ENCODE results near the gene PRICKLE4. TPM values are rescaled to one million over a fixed set of nuclear protein-coding genes. Genes with fewer than 3 reads are reported as not detected.

Gene PRICKLE4
- not detected for total RNA-seq
- polyA plus RNA-seq: not detected

- DNase-seq: peak in 1 of 5 donors; percentile 13
- peaks cover 19 to 37% (median 19%) of the 10 kb centered on the region in 3 donors for H3K4me1 Mint-ChIP-seq
- Histone ChIP-seq H3K36me3 (ENCODE audit: insufficient read depth, low read length) (peaks cover under 1% of the 10 kb centered on the region), H3K27ac (ENCODE audit: low read depth, low read length) (peak within 1 kb of the TSS; percentile 54), H3K4me3 (ENCODE audit: low read length) (peak within 1 kb of the TSS; percentile 78), H3K4me1 (ENCODE audit: insufficient read depth, low read length) (peaks cover 16% of the 10 kb centered on the region), H3K9me3 (ENCODE audit: low read length) (no peaks in the 10 kb centered on the region), H3K27me3 (ENCODE audit: insufficient read depth, low read length, poor library complexity, severe bottlenecking) (no peaks in the 10 kb centered on the region)
- ChIA-PET POLR2A (interaction anchor here (0.6 to 1.2 kb wide), 2 partner anchors 269 to 434 kb away, joined by 3 read pairs; no protein-coding TSS in a partner anchor), CTCF (interaction anchor here (1.1 to 11.2 kb wide), 3 partner anchors 11 to 324 kb away, joined by 3 to 175 read pairs (median 5); partner anchors contain the start of gene TAF8)
- H3K9me3 Mint-ChIP-seq: no peaks in the 10 kb centered on the region
- H3K27me3 Mint-ChIP-seq: peaks cover 5 to 7% of the 10 kb centered on the region in 2 donors
- H3K4me3 Mint-ChIP-seq: peak within 1 kb of the TSS; percentile 80 to 97 (median 87)
- peaks cover 0 to 12% (median 4%) of the 10 kb centered on the region in 3 donors for H3K36me3 Mint-ChIP-seq
- peak within 1 kb of the TSS in 7 of 8 donors; percentile 31 to 78 (median 63) for H3K27ac Mint-ChIP-seq
These were observed at the start of gene PRICKLE4 for GRCh38 chr6:41780551-41781365. PRICKLE4 (plus strand) TSS chr6:41780782; CDS start chr6:41783474, 2,692 bp downstream.

GRCh38 chr6:41731561-41732086, 49.0 kb upstream of the PRICKLE4 start:
- Histone ChIP-seq H3K36me3 (ENCODE audit: insufficient read depth, low read length) (no peaks in the 10 kb centered on the region), H3K4me3 (ENCODE audit: low read length) (no peak overlapping the region), H3K9me3 (ENCODE audit: low read length) (no peaks in the 10 kb centered on the region), H3K27ac (ENCODE audit: low read depth, low read length) (peak overlapping the region; percentile 35), H3K27me3 (ENCODE audit: insufficient read depth, low read length, poor library complexity, severe bottlenecking) (no peaks in the 10 kb centered on the region), H3K4me1 (ENCODE audit: insufficient read depth, low read length) (peaks cover 53% of the 10 kb centered on the region)
- H3K36me3 Mint-ChIP-seq: peaks cover 0 to 1% (median 0%) of the 10 kb centered on the region in 3 donors
- H3K27ac Mint-ChIP-seq: peak overlapping the region; percentile 43 to 100 (median 88)
- peaks cover 58 to 72% (median 60%) of the 10 kb centered on the region in 3 donors for H3K4me1 Mint-ChIP-seq
- DNase-seq: no peak
- no peaks in the 10 kb centered on the region for H3K9me3 Mint-ChIP-seq
- H3K27me3 Mint-ChIP-seq: no peaks in the 10 kb centered on the region
- H3K4me3 Mint-ChIP-seq: peak overlapping the region in 3 of 7 donors; percentile 5 to 55 (median 51)
- ChIA-PET POLR2A (no interaction called here), CTCF (interaction anchor here (1.2 to 4.9 kb wide), 3 partner anchors 12 to 55 kb away, joined by 3 to 26 read pairs (median 3); partner anchors contain the start of gene TOMM6)

- Mint-ChIP-seq H3K4me1 (peaks cover 53 to 67% (median 55%) of the 10 kb centered on the region in 3 donors), H3K27me3 (no peaks in the 10 kb centered on the region), H3K9me3 (no peaks in the 10 kb centered on the region), H3K27ac (peak overlapping the region; percentile 72 to 100 (median 92)), H3K36me3 (peaks cover 0 to 1% (median 0%) of the 10 kb centered on the region in 3 donors), H3K4me3 (peak overlapping the region; percentile 33 to 83 (median 63))
- CTCF ChIA-PET: interaction anchor here (1.2 to 4.9 kb wide), 3 partner anchors 13 to 55 kb away, joined by 3 to 26 read pairs (median 3); partner anchors contain the start of gene TOMM6
- Histone ChIP-seq H3K4me1 (ENCODE audit: insufficient read depth, low read length) (peaks cover 48% of the 10 kb centered on the region), H3K4me3 (ENCODE audit: low read length) (no peak overlapping the region), H3K27ac (ENCODE audit: low read depth, low read length) (peak overlapping the region; percentile 74), H3K36me3 (ENCODE audit: insufficient read depth, low read length) (no peaks in the 10 kb centered on the region), H3K9me3 (ENCODE audit: low read length) (no peaks in the 10 kb centered on the region), H3K27me3 (ENCODE audit: insufficient read depth, low read length, poor library complexity, severe bottlenecking) (no peaks in the 10 kb centered on the region)
- no peak for DNase-seq
- POLR2A ChIA-PET: no interaction called here
These were observed 48.4 kb upstream of the PRICKLE4 start for GRCh38 chr6:41732149-41732548.

GRCh38 chr6:41732591-41733359, 47.8 kb upstream of the PRICKLE4 start:
- peak; percentile 51 to 85 (median 67) for DNase-seq
- Mint-ChIP-seq H3K27me3 (no peaks in the 10 kb centered on the region), H3K36me3 (peaks cover 0 to 1% (median 0%) of the 10 kb centered on the region in 3 donors), H3K9me3 (no peaks in the 10 kb centered on the region), H3K4me3 (peak overlapping the region; percentile 33 to 83 (median 63)), H3K4me1 (peaks cover 52 to 61% (median 53%) of the 10 kb centered on the region in 3 donors), H3K27ac (peak overlapping the region; percentile 72 to 100 (median 92))
- peaks cover 46% of the 10 kb centered on the region for H3K4me1 ChIP-seq (ENCODE audit: insufficient read depth, low read length)
- no peaks in the 10 kb centered on the region for H3K27me3 ChIP-seq (ENCODE audit: insufficient read depth, low read length, poor library complexity, severe bottlenecking)
- no peaks in the 10 kb centered on the region for H3K36me3 ChIP-seq (ENCODE audit: insufficient read depth, low read length)
- peak overlapping the region; percentile 16 for H3K4me3 ChIP-seq (ENCODE audit: low read length)
- H3K27ac ChIP-seq (ENCODE audit: low read depth, low read length): peak overlapping the region; percentile 74
- CTCF ChIA-PET: interaction anchor here (1.1 to 4.9 kb wide), 5 partner anchors 27 to 188 kb away, joined by 3 to 26 read pairs (median 3); partner anchors contain the start of genes BYSL, MED20 and TOMM6
- no peaks in the 10 kb centered on the region for H3K9me3 ChIP-seq (ENCODE audit: low read length)
- POLR2A ChIA-PET: interaction anchor here (1.0 to 2.7 kb wide), 2 partner anchors 13 to 54 kb away, joined by 3 to 15 read pairs; partner anchors contain the start of gene TOMM6

- Mint-ChIP-seq H3K4me3 (peak overlapping the region; percentile 33 to 83 (median 63)), H3K9me3 (no peaks in the 10 kb centered on the region), H3K36me3 (peaks cover 0 to 1% (median 0%) of the 10 kb centered on the region in 3 donors), H3K4me1 (peaks cover 52 to 57% (median 53%) of the 10 kb centered on the region in 3 donors), H3K27ac (peak overlapping the region; percentile 72 to 100 (median 92)), H3K27me3 (no peaks in the 10 kb centered on the region)
- H3K4me3 ChIP-seq (ENCODE audit: low read length): peak overlapping the region; percentile 58
- H3K27ac ChIP-seq (ENCODE audit: low read depth, low read length): peak overlapping the region; percentile 74
- ChIA-PET CTCF (interaction anchor here (0.8 to 4.9 kb wide), 8 partner anchors 24 to 371 kb away, joined by 3 to 26 read pairs (median 4); partner anchors contain the start of genes BYSL, MED20 and TOMM6), POLR2A (interaction anchor here (0.6 to 2.7 kb wide), 4 partner anchors 14 to 532 kb away, joined by 3 to 15 read pairs (median 3); partner anchors contain the start of gene TOMM6)
- peak in 1 of 5 donors; percentile 19 for DNase-seq
- no peaks in the 10 kb centered on the region for H3K9me3 ChIP-seq (ENCODE audit: low read length)
- peaks cover 46% of the 10 kb centered on the region for H3K4me1 ChIP-seq (ENCODE audit: insufficient read depth, low read length)
- H3K27me3 ChIP-seq (ENCODE audit: insufficient read depth, low read length, poor library complexity, severe bottlenecking): no peaks in the 10 kb centered on the region
- no peaks in the 10 kb centered on the region for H3K36me3 ChIP-seq (ENCODE audit: insufficient read depth, low read length)
These were observed 47.2 kb upstream of the PRICKLE4 start for GRCh38 chr6:41733360-41733706.

GRCh38 chr6:41733707-41734665, 46.6 kb upstream of the PRICKLE4 start:
- Mint-ChIP-seq H3K9me3 (no peaks in the 10 kb centered on the region), H3K4me3 (peak overlapping the region; percentile 37 to 94 (median 82)), H3K36me3 (peaks cover 0 to 1% (median 0%) of the 10 kb centered on the region in 3 donors), H3K27me3 (no peaks in the 10 kb centered on the region), H3K27ac (peak overlapping the region; percentile 85 to 100 (median 92)), H3K4me1 (peaks cover 45 to 52% (median 47%) of the 10 kb centered on the region in 3 donors)
- peak overlapping the region; percentile 74 for H3K27ac ChIP-seq (ENCODE audit: low read depth, low read length)
- POLR2A ChIA-PET: interaction anchor here (0.6 to 2.7 kb wide), 7 partner anchors 51 to 1245 kb away, joined by 3 to 15 read pairs (median 3); partner anchors contain the start of genes NFYA, OARD1, PEX6 and TOMM6
- H3K4me3 ChIP-seq (ENCODE audit: low read length): peak overlapping the region; percentile 58
- H3K9me3 ChIP-seq (ENCODE audit: low read length): no peaks in the 10 kb centered on the region
- peaks cover 46% of the 10 kb centered on the region for H3K4me1 ChIP-seq (ENCODE audit: insufficient read depth, low read length)
- H3K27me3 ChIP-seq (ENCODE audit: insufficient read depth, low read length, poor library complexity, severe bottlenecking): no peaks in the 10 kb centered on the region
- peak; percentile 70 to 78 (median 71) for DNase-seq
- CTCF ChIA-PET: interaction anchor here (0.8 to 4.9 kb wide), 14 partner anchors 8 to 370 kb away, joined by 3 to 26 read pairs (median 4); partner anchors contain the start of genes BYSL, MED20 and TOMM6
- no peaks in the 10 kb centered on the region for H3K36me3 ChIP-seq (ENCODE audit: insufficient read depth, low read length)
